Naive B cell (primary cell): ENCODE data around the gene ELMO1. TPM values are rescaled to one million over a fixed set of nuclear protein-coding genes. Genes with fewer than 3 reads are reported as not detected.

Experiments
- ATAC-seq, 2 donors: fragments of 150-1000 bp; cut with Tn5 transposase; 2 replicates each; pipeline ENCODE4 v1.10.0; 2021; ENCODE audit warnings: low read depth in 2 of 2, mild to moderate bottlenecking in 2 of 2, moderate library complexity in 2 of 2
- DNase-seq: peaks from one replicate; pipeline ENCODE4 v3.0.0; 2022
- H3K27ac Mint-ChIP-seq, 6 donors: one replicate each; pipeline ENCODE4 v1.8.0; 2020 to 2022; ENCODE audit warnings: mild to moderate bottlenecking in 6 of 6, mixed read lengths in 6 of 6, moderate library complexity in 5 of 6, inconsistent platforms in 2 of 6
- H3K27me3 Mint-ChIP-seq, 3 donors: one replicate each; pipeline ENCODE4 v1.8.0; 2021 to 2022; ENCODE audit warnings: mixed read lengths in 3 of 3, mild to moderate bottlenecking in 1 of 3
- H3K36me3 Mint-ChIP-seq, 2 donors: one replicate each; pipeline ENCODE4 v1.8.0; 2020 to 2022; ENCODE audit warnings: mixed read lengths in 2 of 2, inconsistent platforms in 1 of 2, mild to moderate bottlenecking in 1 of 2
- H3K4me1 Mint-ChIP-seq, 3 donors: one replicate each; pipeline ENCODE4 v1.8.0; 2020 to 2022; ENCODE audit warnings: mixed read lengths in 3 of 3, inconsistent platforms in 1 of 3, mild to moderate bottlenecking in 1 of 3, moderate library complexity in 1 of 3
- H3K4me3 Mint-ChIP-seq, 8 donors: one replicate each; pipeline ENCODE4 v1.8.0; 2020 to 2022; ENCODE audit warnings: mild to moderate bottlenecking in 8 of 8, mixed read lengths in 8 of 8, moderate library complexity in 8 of 8, inconsistent platforms in 2 of 8
- H3K9me3 Mint-ChIP-seq, 7 donors: one replicate each; pipeline ENCODE4 v1.8.0; 2020 to 2022; ENCODE audit warnings: mixed read lengths in 7 of 7, mild to moderate bottlenecking in 5 of 7, inconsistent platforms in 2 of 7, moderate library complexity in 1 of 7
- polyA plus RNA-seq, 6 donors: library from polyadenylated mRNA; unstranded; fragments of 300-500 nt; fragmentation: Illumina TruSeq; gene quantifications; one replicate each; pipeline ENCODE4 v1.2.3, GENCODE V29; 2021; ENCODE audit warnings: low read depth in 6 of 6

ELMO1 gene
- polyA plus RNA-seq, 6 donors from 2014 or later: 42.8 to 69.9 (median 59.5) TPM

GRCh38 chr7:37353949-37354655, 94.6 kb downstream of the ELMO1 start:
- Mint-ChIP-seq H3K9me3 (no peaks in the 10 kb centered on the region), H3K27me3 (no peaks in the 10 kb centered on the region), H3K4me1 (peaks cover 60 to 76% (median 65%) of the 10 kb centered on the region in 3 donors), H3K36me3 (no peaks in the 10 kb centered on the region), H3K27ac (peak overlapping the region in 5 of 6 donors; percentile 70 to 97 (median 91)), H3K4me3 (peak overlapping the region; percentile 78 to 98 (median 94))
- no peak for ATAC-seq
- no peak for DNase-seq

GRCh38 chr7:37352974-37353948, 95.4 kb downstream of the ELMO1 start:
- no peaks in the 10 kb centered on the region for H3K36me3 Mint-ChIP-seq
- H3K4me3 Mint-ChIP-seq: peak overlapping the region; percentile 78 to 98 (median 94)
- peak overlapping the region; percentile 74 to 97 (median 92) for H3K27ac Mint-ChIP-seq
- DNase-seq (peak; percentile 68), ATAC-seq (peak; percentile 88 to 89)
- no peaks in the 10 kb centered on the region for H3K9me3 Mint-ChIP-seq
- peaks cover 61 to 78% (median 68%) of the 10 kb centered on the region in 3 donors for H3K4me1 Mint-ChIP-seq
- H3K27me3 Mint-ChIP-seq: no peaks in the 10 kb centered on the region

GRCh38 chr7:37352251-37352880, 96.3 kb downstream of the ELMO1 start:
- no peak for DNase-seq
- Mint-ChIP-seq H3K4me3 (peak overlapping the region in 7 of 8 donors; percentile 78 to 98 (median 94)), H3K27ac (peak overlapping the region in 5 of 6 donors; percentile 51 to 97 (median 91)), H3K9me3 (no peaks in the 10 kb centered on the region), H3K27me3 (no peaks in the 10 kb centered on the region), H3K36me3 (no peaks in the 10 kb centered on the region), H3K4me1 (peaks cover 65 to 75% (median 72%) of the 10 kb centered on the region in 3 donors)
- ATAC-seq: no peak

- peaks cover 62 to 73% (median 68%) of the 10 kb centered on the region in 3 donors for H3K4me1 Mint-ChIP-seq
- ATAC-seq (no peak), DNase-seq (no peak)
- no peaks in the 10 kb centered on the region for H3K27me3 Mint-ChIP-seq
- peak overlapping the region in 1 of 8 donors; percentile 40 for H3K4me3 Mint-ChIP-seq
- no peaks in the 10 kb centered on the region for H3K9me3 Mint-ChIP-seq
- no peaks in the 10 kb centered on the region for H3K36me3 Mint-ChIP-seq
- no peak overlapping the region for H3K27ac Mint-ChIP-seq
Measured at GRCh38 chr7:37351716-37352115, 96.9 kb downstream of the ELMO1 start.

GRCh38 chr7:37349979-37350590, 98.6 kb downstream of the ELMO1 start:
- peak overlapping the region in 4 of 6 donors; percentile 59 to 66 (median 60) for H3K27ac Mint-ChIP-seq
- no peaks in the 10 kb centered on the region for H3K9me3 Mint-ChIP-seq
- peak overlapping the region in 3 of 8 donors; percentile 12 to 31 (median 30) for H3K4me3 Mint-ChIP-seq
- peaks cover 53 to 78% (median 62%) of the 10 kb centered on the region in 3 donors for H3K4me1 Mint-ChIP-seq
- no peaks in the 10 kb centered on the region for H3K27me3 Mint-ChIP-seq
- H3K36me3 Mint-ChIP-seq: no peaks in the 10 kb centered on the region
- DNase-seq: no peak
- no peak for ATAC-seq

GRCh38 chr7:37348982-37349381, 99.7 kb downstream of the ELMO1 start:
- Mint-ChIP-seq H3K36me3 (no peaks in the 10 kb centered on the region), H3K4me3 (no peak overlapping the region), H3K27ac (peak overlapping the region in 1 of 6 donors; percentile 61), H3K9me3 (no peaks in the 10 kb centered on the region), H3K27me3 (no peaks in the 10 kb centered on the region), H3K4me1 (peaks cover 47 to 78% (median 56%) of the 10 kb centered on the region in 3 donors)
- no peak for DNase-seq
- ATAC-seq: no peak

GRCh38 chr7:37346761-37347160, 101.9 kb downstream of the ELMO1 start:
- Mint-ChIP-seq H3K4me1 (peaks cover 51 to 79% (median 56%) of the 10 kb centered on the region in 3 donors), H3K9me3 (no peaks in the 10 kb centered on the region), H3K4me3 (no peak overlapping the region), H3K36me3 (no peaks in the 10 kb centered on the region), H3K27me3 (no peaks in the 10 kb centered on the region), H3K27ac (no peak overlapping the region)
- DNase-seq (no peak), ATAC-seq (no peak)

GRCh38 chr7:37344886-37345579, 103.6 kb downstream of the ELMO1 start:
- H3K9me3 Mint-ChIP-seq: no peaks in the 10 kb centered on the region
- DNase-seq (peak; percentile 19), ATAC-seq (no peak)
- H3K36me3 Mint-ChIP-seq: no peaks in the 10 kb centered on the region
- peak overlapping the region; percentile 43 to 94 (median 76) for H3K27ac Mint-ChIP-seq
- peaks cover 52 to 78% (median 60%) of the 10 kb centered on the region in 3 donors for H3K4me1 Mint-ChIP-seq
- H3K4me3 Mint-ChIP-seq: peak overlapping the region in 6 of 8 donors; percentile 0 to 81 (median 54)
- H3K27me3 Mint-ChIP-seq: no peaks in the 10 kb centered on the region

- Mint-ChIP-seq H3K4me1 (peaks cover 38 to 85% (median 49%) of the 10 kb centered on the region in 3 donors), H3K27me3 (no peaks in the 10 kb centered on the region), H3K9me3 (no peaks in the 10 kb centered on the region), H3K4me3 (peak overlapping the region; percentile 83 to 96 (median 94)), H3K27ac (peak overlapping the region; percentile 89 to 98 (median 94)), H3K36me3 (no peaks in the 10 kb centered on the region)
- peak; percentile 76 for DNase-seq
- peak; percentile 95 to 97 for ATAC-seq
Measured at GRCh38 chr7:37342688-37343471, 105.8 kb downstream of the ELMO1 start.

- DNase-seq (no peak), ATAC-seq (peak; percentile 10 to 15)
- H3K4me3 Mint-ChIP-seq: peak overlapping the region; percentile 83 to 96 (median 94)
- H3K9me3 Mint-ChIP-seq: no peaks in the 10 kb centered on the region
- H3K4me1 Mint-ChIP-seq: peaks cover 39 to 88% (median 55%) of the 10 kb centered on the region in 3 donors
- H3K36me3 Mint-ChIP-seq: no peaks in the 10 kb centered on the region
- peak overlapping the region; percentile 89 to 98 (median 94) for H3K27ac Mint-ChIP-seq
- H3K27me3 Mint-ChIP-seq: no peaks in the 10 kb centered on the region
Measured at GRCh38 chr7:37342176-37342687, 106.4 kb downstream of the ELMO1 start.

GRCh38 chr7:37341033-37341630, 107.5 kb downstream of the ELMO1 start:
- H3K9me3 Mint-ChIP-seq: peaks cover 0 to 6% (median 0%) of the 10 kb centered on the region in 7 donors
- no peak for DNase-seq
- peak overlapping the region in 6 of 8 donors; percentile 21 to 94 (median 62) for H3K4me3 Mint-ChIP-seq
- ATAC-seq: no peak
- H3K4me1 Mint-ChIP-seq: peaks cover 48 to 96% (median 65%) of the 10 kb centered on the region in 3 donors
- peaks cover 0 to 8% of the 10 kb centered on the region in 2 donors for H3K36me3 Mint-ChIP-seq
- peak overlapping the region; percentile 15 to 70 (median 57) for H3K27ac Mint-ChIP-seq
- no peaks in the 10 kb centered on the region for H3K27me3 Mint-ChIP-seq
